GM18508 (cell line): ENCODE results near the gene SLC38A10.

Experiments
- ATAC-seq: cut with Tn5 transposase; IDR thresholded peaks from one replicate; pipeline ENCODE4 v1.9.1; 2021; ENCODE audit warnings: moderate number of reproducible peaks; ENCODE audit not compliant: insufficient read depth, unreplicated experiment

The SLC38A10 gene

DNA sequence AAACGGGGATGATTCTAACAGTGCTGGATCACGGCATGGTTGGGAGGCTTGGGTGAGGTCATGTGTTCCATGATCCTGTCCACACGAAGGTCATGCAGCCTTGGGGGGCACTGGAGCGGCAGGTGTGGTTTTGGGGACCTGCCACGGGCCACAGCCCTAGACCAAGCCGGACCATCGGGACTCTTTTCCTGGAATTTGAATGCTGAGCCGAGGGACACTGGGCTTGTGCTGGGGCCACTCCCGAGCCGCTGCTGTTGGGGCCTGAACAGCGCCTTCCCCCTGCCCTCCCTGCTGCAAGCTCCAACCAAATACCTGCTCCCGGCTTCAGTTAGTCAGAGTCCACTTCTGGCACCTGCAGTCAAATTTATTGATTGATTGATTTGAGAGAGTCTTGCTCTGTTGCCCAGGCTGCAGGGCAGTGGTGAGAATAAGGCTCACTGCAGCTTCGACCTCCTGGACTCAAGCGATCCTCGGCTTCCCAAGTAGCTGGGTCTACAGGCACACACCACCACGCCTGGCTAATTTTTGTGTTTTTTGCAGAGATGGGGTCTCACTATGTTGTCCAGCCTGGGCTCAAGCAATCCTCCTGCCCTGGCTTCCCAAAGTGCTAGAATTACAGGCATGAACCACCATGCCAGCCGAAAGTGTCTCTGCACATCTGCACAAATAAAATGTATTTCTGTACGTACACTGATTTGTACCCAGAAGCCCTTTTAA is 37.2 kb upstream of the SLC38A10 start:
- ATAC-seq, result no peak

DNA sequence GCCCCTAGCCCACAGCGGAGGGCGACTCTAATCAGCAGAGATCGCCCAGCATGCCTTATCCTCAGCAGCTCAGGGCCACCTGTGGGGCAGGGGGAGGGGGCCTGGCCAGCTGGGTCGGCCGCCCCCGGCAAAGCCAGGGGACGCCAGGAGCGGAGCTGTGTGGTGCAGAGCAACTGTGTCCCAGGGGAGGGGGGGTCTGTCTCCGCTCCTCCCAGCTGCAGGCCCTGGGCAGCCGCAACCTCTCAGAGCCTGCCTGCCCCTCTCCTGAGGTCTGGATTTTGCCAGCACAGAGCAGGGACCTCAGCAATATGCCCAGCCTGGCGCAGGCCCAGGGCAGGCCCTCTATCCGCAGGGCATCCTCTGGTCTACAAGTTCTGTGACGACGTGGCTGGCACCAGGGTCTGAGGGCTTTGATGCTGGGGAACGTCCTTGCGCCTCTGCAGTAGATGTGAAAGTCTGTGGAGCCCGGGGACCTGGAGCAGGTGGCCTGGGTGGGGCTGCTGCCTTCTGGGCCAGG is 36.5 kb upstream of the SLC38A10 start:
- ATAC-seq, result no peak

DNA sequence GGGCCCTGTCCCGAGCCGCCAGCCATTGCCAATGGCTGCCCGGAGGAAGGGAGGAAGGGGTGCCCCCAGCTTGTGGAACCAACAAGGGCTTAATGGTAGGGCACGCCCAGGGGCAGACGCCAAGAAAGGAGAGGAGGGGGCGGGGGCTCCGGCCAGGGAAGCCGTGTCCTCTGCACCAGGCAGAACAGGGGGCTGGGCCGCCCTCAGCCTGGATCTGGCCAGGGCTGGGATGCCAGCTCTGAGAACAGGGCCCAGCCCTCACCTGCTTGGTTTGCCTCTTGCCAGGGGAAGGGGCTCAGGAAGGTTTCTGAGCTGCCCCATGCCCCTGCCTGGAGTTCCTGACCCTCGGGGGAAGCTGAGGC is 35.8 kb upstream of the SLC38A10 start:
- no peak for ATAC-seq

DNA sequence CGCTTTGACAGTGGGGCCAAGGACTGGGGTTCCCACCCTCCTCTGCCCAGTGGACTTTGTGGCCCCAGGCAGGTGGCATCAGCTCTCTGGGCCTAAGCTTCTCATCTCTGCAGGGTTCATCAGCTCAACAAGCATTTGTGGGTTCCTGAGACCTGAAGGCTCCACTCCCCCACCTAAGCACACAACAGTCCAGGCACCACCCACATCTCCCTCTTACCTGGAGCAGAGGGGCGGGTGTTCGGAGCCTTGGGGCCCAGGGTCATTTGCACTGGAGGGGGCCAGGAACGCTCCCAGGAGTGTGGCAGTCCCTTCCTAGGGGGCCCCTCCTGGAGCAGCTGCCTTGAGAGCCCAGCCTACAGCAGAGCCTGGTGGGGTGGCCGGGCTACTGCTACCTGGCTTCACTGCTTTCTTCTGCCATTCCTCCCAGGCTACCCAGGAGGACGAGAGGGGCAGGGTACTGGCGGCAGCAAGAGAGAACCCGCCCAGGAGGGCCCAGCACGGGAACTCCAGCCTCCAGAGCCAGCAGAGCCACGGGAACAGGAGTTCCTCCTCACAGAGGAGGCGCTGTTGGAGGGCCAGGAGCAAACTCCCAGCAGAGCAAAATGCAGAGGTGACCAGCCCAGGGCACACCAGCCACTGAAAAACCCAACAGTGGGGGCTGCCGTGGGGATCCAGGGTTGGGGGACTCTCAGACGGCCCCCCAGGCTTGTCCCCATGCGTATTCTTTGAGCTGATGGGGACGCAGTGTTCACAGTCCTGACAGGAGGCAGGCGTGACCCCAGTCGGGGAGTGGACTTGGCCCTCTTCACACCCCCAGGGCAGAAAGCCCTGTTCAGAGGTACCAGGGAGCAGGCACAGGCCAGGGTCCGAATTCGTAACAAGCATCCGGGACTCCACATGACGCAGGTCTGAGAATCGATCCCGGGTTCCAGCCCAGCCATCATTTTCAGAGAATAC is 35.1 kb upstream of the SLC38A10 start:
- ATAC-seq, result no peak

DNA sequence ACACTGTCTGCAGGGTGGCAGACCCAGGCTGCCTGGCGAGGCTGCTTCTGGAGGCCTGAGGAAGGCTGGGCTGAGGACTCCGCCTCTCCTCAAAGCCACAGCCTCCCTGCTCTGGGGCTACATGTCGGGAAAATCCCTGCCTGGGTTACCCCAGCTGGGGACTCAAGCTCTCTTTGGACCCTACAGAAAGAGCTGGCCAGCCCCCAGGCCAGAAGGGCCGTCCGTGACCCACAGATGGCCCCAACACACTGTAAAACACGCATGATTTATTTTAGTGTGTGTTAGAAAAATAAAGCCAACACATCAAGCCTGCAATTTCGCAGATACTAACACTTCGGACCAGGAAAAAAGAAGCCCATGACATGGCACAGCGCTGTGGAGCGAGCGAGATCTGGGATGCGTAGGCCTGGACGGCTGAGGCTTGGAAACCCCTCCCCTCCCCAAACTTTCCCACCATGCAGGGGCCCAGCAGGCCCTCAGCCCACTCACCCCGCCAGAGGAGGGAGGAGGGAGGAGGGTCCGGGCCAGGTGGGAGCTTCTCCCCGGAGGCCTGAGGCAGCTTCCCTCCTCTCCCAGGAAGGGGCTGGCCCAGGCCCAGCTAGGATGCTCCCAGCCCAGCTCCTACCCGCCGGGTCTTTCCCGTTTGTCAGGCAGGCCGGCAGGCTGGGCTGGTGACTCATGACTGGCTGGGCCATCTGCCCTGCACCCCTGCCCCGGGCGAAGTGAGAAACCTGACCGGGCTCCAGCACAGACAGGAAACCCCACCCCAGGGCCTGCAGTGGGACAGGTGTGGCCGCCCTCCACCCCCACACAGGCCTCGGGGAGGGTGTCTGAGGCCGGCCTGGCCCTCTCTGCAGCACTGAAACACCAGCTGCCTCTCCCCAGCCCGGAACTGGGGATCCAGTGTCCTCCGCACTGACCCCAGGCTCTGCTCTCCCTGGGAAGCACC is 34.1 kb upstream of the SLC38A10 start:
- ATAC-seq, result no peak

DNA sequence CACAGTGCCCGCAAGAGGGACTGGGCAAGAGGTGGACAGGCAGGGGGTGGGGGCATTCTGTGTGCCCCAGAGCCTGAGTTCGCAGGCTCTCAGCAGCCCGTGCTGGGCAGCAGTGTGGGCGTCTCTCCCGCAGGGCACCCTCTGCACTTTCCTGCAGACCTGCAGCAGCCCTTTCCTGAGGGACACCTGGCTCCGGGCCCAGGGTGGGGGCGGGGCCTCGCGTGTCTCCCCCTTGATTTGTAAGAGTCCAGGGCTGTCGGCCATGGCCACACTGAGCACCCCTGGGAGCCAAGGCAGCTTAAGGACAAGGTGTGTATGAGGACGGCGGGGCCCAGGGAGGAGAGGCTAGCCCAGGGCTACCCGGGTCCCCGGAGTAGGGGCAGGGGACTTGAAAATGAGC is 33.4 kb upstream of the SLC38A10 start:
- no peak for ATAC-seq

DNA sequence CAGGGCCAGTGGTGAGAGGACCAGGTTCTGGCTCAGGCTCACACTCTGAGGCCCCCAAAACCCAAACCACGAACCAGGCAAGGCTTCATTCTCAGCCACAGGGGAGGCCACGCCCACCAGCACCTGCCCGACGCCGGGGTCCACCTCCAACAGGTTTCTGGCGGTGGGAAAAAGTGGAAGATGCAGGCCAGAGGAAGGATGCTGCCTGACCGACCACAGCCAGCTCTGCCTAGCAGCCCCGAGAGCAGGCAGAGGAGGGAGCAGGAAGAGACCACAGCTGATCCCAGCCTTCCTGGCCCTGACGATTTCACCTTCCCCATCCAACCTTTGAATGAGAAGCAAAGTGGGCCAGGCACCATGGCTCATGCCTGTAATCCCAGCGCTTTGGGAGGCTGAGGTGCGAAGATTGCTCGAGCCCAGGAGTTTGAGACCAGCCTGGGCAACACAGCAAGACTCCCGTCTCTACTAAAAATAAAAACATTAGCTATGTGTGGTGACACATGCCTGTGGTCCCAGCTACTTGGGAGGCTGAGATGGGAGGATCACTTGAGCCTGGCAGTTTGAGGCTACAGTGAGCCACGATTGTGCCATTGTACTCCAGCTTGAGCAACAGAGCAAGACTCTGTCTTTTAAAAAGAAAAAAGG is 30.7 kb upstream of the SLC38A10 start:
- ATAC-seq, result no peak

DNA sequence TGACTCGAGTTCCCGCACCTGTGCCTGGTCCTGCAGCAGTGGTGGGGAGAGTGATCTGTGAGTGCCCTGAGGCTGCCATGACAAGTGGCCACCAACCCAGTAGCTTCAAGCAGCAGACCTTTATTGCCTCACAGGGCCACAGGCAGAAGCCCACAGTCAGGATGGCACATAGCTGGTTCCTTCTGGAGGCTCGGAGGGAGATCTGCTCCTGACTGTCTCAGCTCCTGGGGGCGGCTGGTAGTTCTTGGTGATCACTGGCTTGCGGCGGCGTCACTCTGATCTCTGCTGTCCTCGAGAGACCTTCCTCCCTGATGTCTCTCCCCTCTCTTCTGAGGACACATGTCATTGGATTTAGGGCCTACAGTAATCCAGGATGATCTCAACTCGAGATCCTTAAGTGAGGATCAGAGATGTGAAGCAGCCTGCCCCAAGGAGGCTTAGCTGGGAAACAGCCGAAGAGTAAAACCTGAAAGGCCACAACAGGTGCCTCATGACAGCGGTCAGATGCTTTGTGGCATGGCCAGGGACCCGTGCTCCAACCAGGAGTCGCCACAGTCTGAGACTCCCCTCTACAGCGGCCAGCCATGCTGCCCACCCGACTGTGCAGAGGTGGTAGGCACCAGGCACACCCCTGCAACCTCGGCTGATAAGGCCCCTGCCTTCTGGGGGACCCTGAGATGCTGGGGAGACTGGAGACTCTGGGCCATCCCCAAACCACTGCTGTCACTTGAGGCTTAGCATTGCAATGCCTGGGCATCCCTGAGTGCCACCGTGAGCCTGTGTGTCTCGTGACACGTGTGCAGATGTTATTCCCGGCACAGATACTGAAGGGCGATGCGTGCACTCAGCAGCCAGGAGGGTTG is 30.0 kb upstream of the SLC38A10 start:
- ATAC-seq, result no peak

DNA sequence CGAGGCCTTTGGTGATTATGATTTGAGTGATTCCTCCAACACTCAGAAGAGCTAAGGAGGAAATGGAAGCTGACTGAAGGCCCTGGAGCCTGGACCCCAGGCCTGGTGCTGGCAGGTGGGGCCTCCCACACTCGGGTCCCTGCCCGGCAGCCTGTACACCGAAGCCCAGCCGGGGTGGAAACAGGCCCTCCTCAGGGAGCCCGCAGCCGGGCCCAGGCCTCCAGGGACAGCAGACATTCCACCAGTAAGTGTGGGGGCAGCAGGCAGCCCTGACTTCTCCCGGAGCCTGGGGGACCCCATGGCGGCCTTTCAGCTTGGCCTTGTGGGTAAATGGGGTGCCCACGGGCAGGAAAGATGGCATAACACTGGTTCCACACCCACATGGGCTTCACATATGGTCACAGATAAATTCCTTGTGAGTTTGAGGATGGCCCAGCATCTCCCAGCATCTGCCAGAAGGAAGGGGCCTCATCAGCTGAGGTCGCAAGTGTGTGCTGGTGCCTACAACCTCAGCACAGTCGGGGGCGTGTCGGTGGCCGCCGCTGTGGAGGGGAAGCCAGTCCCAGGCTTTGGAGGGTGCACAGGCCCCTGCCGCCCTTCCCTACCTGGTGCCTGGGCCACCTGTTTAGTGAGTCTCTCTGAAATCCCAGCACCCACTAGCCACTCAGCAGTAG is 29.2 kb upstream of the SLC38A10 start:
- ATAC-seq, result no peak

DNA sequence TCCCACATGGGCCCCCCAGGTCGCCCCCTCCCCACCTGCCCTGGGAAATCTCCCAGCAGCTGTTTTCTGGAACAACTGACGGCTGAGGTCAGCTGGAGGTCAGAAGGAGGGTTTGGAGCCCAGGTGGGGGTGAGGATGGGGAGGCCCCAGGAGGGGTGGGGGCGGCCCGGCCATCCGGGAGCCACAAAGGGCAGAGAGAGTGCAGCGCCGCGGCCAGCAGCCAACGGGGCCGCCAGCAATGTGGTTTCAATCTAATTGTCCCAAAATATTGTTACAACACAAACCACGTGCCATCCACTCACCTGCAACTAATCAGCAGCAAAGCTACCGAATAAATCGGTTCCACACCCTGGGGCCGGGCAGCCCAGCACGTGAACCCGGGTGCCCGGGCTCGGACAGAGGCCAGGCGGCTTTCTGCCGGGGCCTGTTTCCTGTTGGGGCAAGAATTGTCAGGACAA is 28.3 kb upstream of the SLC38A10 start:
- ATAC-seq, result no peak

DNA sequence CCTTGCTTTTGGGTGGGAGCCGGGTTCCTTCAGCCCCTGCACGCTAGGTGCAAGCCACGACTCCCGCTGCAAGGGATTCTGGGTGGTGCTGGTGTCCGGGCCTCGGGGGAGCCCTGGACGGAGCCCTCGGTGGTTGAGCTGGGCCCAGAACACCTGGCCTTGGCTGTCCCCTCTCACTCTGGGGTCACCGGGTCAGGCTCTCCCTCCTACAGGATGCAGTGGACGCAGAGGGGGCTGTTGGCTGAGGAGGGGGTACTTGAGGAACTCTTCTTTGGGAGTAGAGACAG is 27.9 kb upstream of the SLC38A10 start:
- no peak for ATAC-seq

DNA sequence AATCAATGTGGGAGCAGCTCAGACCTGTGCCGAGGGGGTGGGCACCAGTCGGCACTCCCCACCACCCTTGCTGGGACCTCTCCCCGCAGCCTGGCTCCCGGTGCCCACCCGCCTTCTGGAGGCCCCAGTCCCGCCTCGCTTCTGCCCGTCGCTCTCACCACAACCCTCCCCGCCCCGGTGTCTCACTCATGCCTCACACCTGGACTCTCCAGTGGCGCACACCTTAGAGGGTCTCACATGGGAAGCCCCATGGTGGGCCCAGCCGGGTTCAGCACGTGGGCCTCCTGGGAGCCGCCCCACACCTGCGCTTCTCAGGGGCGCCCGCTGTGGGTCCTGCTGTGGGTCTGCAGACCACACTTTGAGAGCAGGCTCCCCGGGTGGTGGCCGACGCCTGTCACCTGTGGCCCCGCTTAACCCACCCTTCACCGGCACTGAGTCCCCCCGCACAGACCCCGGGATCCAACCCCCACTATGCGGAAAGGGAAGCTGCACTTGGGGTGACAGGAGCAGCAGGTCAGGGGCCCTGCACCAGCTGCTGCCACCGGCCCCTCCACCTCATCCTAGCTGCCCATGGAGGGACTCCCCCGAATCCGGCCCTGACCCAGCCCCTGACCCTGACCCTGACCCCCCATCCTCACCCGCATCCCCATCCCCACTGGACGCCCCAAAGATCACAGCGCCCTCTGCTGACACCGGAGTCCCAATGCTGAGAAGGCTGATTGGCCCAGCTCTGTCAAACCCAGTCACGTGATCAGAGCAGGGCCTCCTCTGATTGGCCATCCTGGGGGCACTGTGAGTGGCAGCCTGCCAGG is 27.4 kb upstream of the SLC38A10 start:
- ATAC-seq, result no peak

DNA sequence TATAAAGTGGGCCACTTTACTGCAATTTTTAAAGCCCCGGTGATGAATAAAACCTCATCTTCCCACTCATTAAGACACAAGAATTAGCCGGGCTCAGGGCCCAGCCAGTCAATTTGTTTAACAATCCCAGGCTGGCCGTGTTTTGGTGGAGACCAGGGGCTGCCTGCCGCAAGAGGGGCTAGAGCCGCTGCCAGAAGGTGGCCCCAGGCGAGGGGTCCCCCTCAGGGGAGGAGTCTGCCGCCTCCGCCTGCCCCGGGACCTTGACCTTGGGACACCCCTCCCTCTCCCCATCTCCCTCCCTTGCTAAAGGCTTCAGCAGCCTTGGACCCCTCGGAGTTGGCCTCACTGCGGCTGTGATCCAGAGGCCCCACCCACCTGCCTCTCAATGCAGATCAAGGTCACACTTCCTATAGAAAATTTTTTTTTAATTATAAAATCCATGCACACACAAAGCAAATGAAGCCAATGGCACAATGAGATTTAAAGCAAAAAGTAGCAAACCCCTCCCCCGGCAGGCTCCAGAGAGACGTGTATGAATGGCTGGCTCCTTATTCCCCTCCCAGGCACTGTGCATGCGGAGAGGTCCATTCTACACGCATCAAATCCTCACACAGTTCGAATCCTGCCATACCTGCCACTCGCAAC is 23.0 kb upstream of the SLC38A10 start:
- ATAC-seq, result no peak

DNA sequence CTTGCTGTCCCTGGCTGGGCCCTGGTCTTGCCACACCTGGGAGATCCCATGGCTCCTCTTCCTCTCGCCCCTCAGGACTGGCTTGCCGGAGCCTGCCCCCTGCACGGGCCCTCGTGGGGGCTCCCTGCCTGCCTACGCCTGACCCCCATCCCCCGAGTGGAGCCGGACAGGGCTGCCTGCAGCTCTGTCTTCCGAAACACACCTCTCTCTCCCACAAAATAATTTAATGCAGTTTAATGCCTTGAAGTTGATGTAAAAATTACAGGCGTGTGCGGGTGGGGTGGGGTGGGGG is 22.4 kb upstream of the SLC38A10 start:
- ATAC-seq, result no peak

DNA sequence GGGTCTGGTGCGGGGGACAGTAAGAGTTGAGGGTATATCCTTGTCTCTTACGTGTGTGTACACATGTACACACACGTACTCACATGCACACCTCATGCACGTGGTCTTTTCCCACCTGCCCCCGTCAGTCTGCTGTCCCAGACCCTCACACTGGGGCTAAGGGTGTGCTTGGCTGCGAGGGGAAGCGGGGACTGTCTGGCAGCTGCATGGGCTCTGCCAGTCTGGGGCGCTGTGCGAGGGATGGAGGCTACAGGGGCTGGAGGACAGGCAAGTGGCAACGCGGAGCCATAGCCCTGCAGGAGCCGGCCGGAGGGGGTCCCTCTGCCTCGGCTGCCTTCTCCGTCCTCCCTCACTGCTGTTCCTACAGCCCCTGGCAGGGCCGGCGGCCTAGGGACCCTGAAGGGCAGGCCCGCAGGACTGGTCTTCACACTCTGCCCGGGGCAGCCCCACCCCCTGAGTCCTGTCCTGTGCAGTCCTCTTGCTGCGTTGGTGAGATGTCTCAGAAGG is 20.8 kb upstream of the SLC38A10 start:
- no peak for ATAC-seq

DNA sequence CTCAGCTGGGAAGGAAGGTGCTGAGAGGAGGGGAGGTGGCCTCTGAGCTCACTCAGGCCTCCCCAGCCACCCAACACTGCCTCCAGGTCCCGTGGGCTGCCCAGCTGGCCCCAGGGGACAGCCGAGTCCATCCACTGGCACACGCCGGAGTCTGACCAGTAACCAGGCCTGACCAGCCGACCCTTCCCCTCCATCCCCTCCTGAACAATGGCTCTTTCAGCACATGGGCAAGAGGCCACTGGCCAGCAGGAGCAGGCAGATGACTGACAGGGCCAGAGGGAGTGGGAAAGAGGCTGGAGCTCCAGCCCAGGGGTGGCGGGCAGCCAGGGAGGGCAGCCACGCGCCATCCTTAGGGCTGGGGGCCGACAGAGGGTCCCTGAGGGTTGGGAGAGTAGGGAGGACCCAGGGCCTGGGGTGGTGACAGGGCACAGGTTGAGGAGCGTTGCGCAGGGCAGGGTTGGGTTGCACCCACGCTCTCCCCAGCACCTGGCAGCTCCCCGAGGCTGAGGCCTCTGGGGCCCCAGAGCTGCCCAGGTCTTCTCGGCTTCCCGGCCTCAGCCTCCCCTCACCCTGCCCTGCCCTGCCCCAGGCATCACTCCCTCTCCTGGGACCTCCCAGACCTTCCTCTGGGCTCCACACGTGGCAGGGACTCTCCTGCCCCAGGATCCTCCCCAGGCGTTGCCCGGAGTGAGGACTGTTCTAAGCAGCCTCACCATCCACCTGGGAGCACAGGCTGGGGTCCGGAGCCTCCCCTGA is 20.2 kb upstream of the SLC38A10 start:
- ATAC-seq, result no peak
